Amygdala (tissue), 56 donors: ENCODE measurements around the gene SCG5.
"Not testable (repeated sequence)": the region's sequence is repeated elsewhere in the genome, so short reads cannot be mapped to it uniquely, and the experiment has no call there.

Source experiments
- DNase-seq, 56 donors: peaks; one replicate each; lab custom pipeline; 2025; lab: John Stamatoyannopoulos, UW

SCG5 gene, protein sequence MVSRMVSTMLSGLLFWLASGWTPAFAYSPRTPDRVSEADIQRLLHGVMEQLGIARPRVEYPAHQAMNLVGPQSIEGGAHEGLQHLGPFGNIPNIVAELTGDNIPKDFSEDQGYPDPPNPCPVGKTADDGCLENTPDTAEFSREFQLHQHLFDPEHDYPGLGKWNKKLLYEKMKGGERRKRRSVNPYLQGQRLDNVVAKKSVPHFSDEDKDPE

DNA sequence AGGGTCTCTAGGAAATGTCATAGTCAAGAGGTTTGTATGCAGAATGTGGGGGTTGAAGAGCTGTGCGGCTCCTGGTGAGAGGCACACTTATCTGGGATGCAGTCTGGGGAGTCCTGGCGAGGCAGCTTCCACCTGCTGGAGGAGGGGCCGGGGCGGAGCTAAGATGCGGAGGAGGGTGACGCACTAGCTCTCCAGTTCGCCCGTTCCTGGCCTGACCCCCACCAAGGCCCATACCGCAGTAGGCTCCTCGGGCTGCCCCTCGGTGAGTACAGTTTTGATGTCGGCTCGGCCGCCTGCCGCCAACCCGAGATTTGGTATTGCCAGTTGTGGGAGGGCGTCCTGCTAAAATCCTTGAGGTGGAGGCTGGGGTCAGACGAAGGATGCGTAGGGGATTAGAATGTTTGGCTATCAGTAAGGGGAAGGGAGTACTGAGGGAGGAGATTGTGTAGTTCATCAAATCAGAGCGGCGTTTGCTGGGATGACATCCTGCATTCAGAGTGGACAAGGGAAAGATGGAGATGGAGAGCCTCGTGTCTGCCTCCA is at the start of gene SCG5:
Gene SCG5, plus strand, starts transcription at position 194 of the 543 bp plus-strand sequence. CDS start 1,883 bp downstream, outside the sequence.
- DNase-seq, result peak in 53 of 56 donors; percentile 19 to 84 (median 53)

DNA sequence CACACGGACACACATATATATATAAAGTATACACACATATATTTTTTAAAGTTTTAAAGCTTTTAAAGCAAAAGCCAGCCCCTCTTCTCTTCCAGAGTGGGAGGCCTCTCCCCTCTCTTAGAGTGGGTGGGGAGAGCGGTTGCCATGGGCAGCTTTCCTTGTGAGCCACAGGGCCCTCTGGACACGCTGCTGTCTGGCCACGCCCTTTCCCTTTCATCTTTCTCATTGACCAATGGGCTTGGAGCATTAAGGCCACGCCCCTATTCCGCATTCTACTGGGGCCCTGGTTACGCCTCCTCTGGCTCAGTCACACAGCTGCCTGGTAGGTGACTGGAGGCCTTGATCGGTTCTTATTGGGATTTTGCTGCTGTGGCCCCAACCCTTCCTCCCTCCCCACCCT is 48.4 kb upstream of the SCG5 start, which contains the start of gene GOLGA8N:
Gene GOLGA8N, plus strand, starts transcription at position 306 of the 400 bp plus-strand sequence.
- DNase-seq, result not testable (repeated sequence)

DNA sequence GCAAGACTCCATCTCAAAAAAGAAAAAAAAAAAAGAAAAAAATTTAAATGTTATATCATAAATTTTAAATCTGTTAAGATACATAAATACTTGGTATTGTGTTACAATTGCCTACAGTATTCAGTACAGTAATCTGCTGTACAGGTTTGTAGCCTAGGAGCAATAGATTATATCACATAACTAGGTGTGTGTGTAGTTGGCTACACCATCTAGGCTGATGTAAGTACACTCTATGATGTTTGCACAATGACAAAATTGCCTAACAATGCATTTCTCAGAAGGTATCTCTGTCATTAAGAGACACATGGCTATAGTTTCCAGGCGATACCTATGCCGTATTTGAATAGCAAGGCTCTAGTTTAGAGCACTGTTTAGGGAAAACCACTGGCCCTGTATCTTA is 32.0 kb upstream of the SCG5 start:
- DNase-seq, result not testable (repeated sequence)

DNA sequence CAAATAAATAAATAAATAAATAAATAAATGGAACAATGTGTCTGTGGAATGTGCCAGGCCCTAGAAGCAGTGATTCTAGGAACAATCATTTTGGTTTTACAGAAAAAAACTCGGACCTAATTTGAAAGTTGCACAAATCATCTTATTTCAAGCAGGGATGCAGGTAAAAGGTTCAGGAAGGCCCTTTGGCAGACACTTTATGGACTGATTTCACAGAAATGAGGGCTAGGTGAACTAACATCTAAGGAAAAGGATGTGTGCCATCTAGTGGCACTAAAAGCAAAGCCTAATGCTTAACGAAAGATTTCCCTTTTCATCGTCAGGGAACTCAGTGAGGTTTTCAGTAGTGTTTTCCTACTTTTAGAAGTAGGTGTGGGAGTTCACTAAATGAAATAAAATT is 30.8 kb upstream of the SCG5 start:
- DNase-seq, result not testable (repeated sequence)

DNA sequence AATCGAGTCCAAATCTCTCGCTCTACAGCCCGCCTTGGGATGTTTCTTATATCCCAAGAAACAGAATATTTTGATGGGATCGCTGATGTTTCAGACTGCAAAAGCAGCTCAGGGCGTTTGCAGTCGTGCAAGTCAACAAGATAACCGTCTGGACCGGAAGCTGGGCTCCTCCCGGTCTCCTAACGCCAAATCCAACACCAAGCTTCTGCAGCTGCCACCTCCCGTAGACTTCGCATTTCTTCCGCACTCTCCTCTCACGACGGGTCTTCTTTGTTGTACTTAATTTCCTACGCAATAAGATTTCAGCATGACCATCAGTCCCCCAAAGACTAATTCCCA is 26.8 kb upstream of the SCG5 start:
- not testable (repeated sequence) for DNase-seq

DNA sequence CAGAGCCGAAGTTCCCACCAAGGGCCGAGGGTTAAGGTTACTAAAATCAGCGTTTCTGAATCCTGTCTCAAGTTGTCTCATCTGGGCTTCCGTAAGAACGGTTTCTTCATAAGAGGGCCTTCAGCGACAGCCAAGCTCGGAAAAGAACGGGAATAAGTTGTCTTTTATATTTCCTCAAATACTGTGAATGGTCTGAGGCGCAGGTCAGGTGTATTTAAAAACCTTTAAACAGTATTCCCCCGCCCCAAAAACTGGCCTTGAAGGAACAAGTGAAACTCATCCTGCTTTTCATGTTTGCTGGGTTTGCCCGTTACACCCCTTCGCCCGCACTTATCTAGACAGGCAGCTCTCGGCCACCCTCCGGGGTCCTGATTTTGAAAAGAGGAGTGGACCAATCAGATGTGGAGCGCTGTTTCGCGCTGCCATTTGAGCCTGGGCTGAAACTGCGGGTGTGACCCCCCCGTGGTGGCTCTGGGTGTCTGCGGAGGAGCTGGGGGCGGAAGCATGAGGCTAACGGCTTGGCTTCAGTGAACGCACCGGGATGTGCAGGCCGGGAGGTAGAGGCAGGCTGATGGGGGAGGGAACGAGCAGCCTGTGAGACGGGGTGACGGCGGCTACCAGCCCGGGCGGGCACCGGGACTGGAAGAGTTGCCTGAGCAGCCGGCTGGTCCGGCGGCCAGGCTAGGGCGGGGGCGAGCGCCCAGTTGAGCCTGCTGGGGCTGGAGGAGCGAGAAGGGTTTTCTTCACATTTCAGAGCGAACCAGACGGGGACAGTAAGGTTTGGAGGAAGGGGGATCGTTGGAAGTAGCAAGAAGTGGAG is 26.2 kb upstream of the SCG5 start, which contains the start of gene ARHGAP11A:
Gene ARHGAP11A, plus strand, starts transcription at position 454 of the 820 bp plus-strand sequence. CDS start 708 bp downstream, outside the sequence.
- DNase-seq, result not testable (repeated sequence)

DNA sequence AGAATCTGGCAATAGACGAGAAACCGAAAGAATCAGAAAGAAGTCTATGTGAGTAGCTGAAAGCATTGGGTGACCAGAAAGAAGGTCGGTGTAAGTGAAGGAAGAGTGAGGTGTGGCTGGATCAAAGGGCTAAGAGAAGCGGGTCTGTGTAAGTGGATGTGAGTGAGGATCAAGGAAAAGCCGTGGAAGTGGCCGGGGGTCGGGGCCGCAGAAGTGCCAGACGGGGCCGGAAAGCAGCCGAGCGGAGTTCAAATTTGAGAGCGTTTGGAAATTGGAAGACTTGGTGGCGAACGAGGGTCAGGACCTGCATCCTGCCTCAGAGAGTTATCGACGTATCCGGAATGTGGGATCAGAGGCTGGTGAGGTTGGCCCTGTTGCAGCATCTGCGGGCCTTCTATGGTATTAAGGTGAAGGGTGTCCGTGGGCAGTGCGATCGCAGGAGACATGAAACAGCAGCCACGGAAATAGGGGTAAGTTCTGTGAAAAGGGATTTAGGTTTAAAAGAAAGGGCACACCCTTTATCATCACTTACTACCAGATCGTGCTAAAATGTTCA is 25.6 kb upstream of the SCG5 start:
- DNase-seq, result not testable (repeated sequence)

DNA sequence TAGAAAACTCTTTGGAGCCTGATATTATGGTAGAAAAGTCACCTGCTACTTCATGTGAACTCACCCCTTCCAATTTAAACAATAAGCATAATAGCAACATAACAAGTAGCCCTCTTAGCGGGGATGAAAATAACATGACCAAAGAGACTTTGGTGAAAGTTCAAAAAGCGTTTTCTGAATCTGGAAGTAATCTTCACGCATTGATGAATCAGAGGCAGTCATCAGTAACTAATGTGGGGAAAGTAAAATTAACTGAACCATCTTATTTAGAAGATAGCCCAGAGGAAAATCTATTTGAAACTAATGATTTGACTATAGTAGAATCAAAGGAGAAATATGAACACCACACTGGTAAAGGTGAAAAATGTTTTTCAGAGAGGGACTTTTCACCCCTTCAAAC is 5.1 kb upstream of the SCG5 start:
- no peak for DNase-seq

DNA sequence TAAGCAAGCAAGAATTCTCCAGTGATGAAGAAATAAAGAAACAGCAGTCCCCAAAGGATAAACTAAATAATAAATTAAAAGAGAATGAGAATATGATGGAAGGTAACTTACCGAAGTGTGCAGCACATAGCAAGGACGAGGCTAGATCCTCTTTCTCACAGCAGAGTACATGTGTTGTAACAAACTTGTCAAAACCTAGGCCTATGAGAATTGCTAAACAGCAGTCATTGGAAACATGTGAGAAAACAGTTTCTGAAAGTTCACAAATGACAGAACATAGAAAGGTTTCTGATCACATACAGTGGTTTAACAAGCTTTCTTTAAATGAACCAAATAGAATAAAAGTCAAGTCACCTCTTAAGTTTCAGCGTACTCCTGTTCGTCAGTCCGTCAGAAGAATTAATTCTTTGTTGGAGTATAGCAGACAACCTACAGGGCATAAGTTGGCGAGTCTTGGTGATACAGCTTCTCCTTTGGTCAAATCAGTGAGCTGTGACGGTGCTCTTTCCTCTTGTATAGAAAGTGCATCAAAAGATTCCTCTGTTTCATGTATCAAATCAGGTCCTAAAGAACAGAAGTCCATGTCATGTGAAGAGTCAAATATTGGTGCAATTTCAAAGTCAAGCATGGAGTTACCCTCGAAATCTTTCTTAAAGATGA is 4.5 kb upstream of the SCG5 start:
- DNase-seq, result no peak

DNA sequence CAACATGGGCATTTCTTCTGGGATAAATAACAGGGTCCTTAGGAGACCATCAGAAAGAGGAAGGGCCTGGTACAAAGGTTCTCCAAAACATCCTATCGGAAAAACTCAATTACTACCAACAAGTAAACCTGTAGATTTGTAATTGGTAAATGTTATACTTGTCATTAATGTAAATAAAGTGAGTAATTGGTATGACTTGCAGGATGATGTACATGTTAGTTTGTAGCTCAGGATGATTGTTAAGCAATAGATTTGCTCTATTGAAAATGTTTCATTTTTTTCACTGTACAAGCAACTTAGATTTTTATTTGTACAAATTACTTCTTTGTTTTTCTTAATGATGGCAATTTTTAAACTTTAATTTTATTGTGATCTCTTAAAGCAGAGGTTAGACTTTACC is 3.8 kb upstream of the SCG5 start:
- DNase-seq, result no peak

DNA sequence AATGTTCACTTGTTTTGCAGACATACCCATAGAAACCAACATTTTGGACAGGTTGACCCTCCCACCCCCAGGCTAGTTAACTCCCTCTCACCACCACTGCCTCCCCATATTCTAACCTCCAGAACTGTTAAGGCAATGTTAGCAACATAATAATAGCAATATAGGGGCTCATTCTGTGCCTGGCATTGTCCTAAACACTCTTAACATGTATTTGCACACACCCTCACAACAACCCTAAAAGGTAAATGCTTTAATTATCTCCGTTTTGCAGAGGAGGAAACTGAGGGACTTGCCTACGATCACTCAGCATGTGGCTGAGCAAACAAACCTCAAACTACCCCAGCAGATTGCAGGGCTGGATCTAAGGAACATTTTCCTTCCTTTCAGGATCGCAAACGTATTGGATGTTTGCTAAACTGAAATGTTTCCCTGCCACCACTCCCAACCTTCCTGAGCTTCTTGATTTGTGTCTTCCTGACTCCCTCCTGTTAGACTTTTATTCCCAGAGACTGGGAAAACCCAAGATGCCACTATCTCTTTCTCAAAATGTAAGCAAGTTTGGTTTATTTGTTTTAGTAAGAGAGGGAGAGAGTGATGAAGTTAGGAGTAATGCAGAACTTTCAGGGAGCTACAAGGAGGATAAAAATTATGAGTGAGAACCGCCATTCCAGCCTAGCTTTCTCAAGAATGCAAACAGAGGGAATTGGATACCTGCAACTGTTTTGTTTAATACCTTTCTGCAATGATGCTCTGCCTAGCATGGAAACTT is 1.3 kb downstream of the SCG5 start:
- no peak for DNase-seq

DNA sequence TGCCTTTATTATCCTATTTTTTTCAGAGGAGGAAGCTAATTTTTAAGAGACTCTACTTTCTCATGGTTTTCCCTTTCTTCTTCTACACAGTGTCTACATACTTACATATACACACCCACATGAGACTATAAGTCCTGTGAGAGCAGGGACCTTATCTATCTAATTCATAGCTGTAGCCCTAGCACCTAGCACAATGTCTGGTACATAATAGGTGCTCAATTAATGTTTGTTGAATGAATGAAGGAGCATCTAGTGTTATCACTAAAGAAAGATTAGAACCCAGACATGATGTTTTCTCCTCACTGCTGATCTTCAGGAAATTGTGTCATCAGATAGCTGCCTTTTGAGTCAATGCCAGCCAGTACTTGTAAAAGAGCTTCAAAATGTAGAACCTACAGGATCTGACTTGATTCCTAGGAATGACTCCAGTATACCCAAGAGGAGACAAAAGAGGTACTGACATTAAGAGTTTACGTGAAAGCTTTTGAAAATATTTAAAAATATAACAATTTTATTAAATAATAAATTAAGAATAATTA is 2.5 kb downstream of the SCG5 start:
- DNase-seq, result no peak

DNA sequence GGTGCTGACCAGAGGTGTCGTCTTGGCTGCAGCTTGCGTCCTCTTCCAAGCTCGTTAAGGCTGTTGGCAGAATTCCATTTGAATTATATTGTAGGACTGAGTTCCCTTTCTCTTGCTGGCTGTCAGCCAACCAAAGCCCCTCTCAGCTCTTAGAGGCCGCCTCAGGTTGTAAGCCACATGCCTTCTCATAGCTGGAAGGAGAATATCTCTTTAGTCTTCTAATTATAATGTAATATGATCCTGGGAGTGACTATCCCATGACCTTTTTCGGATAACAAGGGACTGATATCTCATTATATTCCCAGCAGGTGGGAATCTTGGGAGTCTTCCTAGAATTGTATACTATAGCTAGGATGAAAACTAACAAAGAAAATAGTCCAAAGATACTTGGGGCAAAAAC is 4.8 kb downstream of the SCG5 start:
- no peak for DNase-seq

DNA sequence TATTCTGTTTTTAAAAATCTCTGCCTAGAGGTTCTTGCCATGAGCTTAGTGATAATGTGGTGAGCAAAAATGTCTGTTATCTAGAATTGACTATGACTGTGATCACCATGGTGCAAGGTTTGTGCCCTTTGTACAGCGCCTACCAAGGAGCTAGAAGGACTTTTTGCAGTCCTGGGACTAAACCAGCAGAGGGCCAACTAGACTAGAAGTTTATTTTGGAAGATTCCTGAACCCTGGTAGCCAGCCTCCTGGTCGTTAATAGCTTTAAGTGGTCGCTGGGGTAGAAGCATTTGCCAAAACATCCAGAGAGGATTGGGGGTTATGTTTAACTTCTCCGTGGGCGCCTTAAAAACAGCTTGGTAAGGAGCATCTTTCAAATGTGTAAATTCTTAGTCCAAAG is 7.8 kb downstream of the SCG5 start:
- DNase-seq, result no peak

DNA sequence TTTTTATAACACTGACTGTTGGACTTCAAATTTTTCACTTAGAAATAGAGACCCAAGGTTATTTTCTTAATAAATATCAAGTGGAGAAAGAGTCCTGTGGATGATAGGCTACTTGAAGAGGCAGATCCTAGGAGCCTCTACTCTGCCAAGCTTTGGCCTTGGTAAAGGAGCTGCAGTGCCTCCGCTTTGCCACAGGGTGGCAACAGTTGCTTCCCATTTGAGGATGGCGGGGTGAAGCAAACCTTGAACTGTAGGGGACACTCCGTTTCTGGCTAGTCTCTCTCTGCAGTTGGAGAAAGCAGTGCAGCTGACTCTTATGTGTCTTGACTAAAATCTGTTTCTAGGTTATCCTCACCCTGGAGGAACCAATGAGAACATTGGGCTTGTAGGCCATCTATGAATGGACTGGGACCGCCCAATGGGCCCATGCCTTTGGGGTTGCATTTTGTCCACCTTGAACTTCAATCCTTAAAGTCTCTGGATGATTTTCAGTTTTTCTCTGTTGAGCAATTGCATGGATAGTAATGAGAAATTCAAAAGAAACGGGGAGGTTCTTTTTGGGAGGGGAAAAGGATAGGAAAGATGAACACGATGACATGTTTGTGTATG is 9.8 kb downstream of the SCG5 start:
- peak in 26 of 56 donors; percentile 4 to 59 (median 22) for DNase-seq

DNA sequence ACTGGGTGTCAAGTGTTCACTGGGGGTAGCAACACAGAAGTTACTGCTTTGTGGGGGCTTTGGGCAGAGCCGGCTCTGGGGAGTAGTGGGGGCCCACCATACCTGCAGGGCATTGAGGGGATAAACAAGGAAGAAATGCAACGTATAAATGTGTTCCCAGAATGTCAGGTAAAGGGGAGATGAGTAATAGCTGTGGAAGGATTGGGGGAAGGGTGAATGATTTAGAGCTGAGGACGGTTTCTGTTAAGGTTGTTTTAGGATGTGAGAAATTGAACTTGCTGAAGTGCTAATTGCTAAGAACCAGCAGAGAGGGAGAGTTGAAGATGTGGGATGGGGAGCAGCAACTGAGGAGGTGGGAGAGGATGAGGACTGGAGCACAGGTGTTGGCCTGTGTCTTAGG is 10.7 kb downstream of the SCG5 start:
- DNase-seq, result no peak

DNA sequence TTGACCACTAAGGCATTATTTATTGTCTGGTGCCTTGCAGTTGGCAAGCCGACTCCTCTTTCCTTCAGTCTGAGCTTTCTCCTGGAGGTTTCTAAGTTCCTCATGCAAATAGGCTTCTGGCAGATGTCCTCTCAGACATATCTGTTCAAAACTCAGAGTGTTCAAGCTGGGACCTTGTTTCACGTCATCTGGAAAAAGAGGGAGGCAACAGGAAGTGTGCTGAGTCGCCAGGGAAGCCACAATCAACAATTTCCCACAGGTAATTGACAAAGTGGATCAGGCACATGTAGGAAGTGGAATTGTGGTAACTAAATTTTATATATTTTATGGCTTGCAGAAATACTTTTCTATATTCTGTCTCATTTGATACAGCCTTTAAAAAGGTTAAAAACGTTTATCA is 14.6 kb downstream of the SCG5 start:
- no peak for DNase-seq

DNA sequence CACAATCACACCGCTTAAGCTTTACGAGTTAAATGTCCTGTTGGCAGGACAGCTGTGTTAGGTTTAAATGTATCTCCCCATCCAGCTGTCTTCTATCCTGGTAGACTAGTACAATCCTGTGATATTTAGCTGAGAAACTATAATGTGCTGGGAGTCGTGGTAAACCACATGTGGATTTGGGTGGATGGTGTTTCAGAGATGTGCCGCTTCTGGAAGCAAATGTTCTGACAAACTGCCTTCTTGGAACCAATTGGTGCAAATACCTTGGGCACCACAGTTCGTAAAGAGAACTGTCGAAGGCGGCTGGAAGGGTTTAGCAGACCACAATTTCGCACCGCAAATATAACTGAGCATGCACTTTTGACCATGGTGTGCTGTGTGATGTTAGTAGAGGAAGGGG is 15.0 kb downstream of the SCG5 start:
- no peak for DNase-seq

DNA sequence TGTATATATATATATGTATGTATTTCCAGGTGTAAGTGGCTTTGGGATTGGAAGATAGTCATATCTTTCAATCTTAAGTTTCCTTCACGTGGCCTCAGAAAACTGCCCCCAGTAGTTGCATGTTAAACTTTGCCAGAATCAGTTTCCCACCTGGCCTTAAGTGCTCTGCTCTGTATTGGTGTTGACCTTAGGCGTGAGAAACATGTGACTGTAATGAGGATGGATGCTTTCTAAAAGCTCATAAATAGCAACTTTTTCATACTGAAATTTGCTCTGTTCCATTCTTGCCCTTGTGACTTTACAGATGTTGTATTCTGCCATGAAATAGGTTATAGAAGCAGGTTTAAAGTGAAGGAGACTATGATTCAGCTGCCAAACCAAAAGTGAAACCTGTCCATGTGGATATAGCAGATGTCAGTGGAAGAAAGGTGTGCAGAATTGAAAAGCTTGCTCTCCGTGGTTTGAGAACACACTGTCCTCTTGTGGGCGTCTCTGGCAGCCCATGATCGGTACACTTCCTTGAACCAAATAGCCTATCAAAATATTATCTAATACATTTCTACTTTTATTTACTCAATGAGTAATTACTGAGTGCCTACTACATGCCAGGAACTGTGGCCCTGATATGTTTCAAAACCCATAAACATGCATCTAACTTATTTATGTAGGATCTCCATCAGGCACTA is 15.8 kb downstream of the SCG5 start:
- no peak for DNase-seq
